SK-N-SH treated with all-trans-retinoic acid at 6 μM for 48 hours (cell line): Measurements from ENCODE around the gene MTERF2.
"Not testable (repeated sequence)": the region's sequence is repeated elsewhere in the genome, so short reads cannot be mapped to it uniquely, and the experiment has no call there.

Source experiments
- ATAC-seq: fragments of 200-7000 bp; cut with Tn5 transposase; 3 replicates; pipeline ENCODE4 v1.9.1; 2020; ENCODE audit warnings: mild to moderate bottlenecking, moderate library complexity
- ARNTL ChIP-seq: fragments of 450-650 bp; formaldehyde crosslinking; IDR thresholded peaks from 2 replicates; pipeline ENCODE4 v1.5.0; 2020; ENCODE audit warnings: low read depth, mild to moderate bottlenecking, moderate library complexity, borderline replicate concordance
- BACH2 ChIP-seq: fragments of 250-450 bp; sonication (Bioruptor Pico); IDR thresholded peaks from 2 replicates; pipeline ENCODE4 v1.9.0; 2021; ENCODE audit warnings: mild to moderate bottlenecking, borderline replicate concordance
- CREB5 ChIP-seq: fragments of 250-450 bp; sonication (Bioruptor Pico); IDR thresholded peaks from 2 replicates; pipeline ENCODE4 v1.5.1; 2020; ENCODE audit warnings: low read depth, mild to moderate bottlenecking, moderate library complexity
- CSDC2 ChIP-seq: fragments of 250-450 bp; sonication (Bioruptor Pico); IDR thresholded peaks from 2 replicates; pipeline ENCODE4 v1.5.0; 2020; ENCODE audit warnings: mild to moderate bottlenecking, moderate library complexity
- CSRNP3 ChIP-seq: fragments of 250-450 bp; sonication (Bioruptor Pico); IDR thresholded peaks from 2 replicates; pipeline ENCODE4 v1.5.1; 2021; ENCODE audit warnings: mild to moderate bottlenecking, moderate library complexity
- ESRRG ChIP-seq: fragments of 250-450 bp; sonication (Bioruptor Pico); IDR thresholded peaks from 2 replicates; pipeline ENCODE4 v1.6.1; 2021; ENCODE audit warnings: mild to moderate bottlenecking
- GLIS3 ChIP-seq: fragments of 250-450 bp; sonication (Bioruptor Pico); IDR thresholded peaks from 2 replicates; pipeline ENCODE4 v1.5.0; 2020; ENCODE audit warnings: mild to moderate bottlenecking, moderate library complexity
- ISL1 ChIP-seq: fragments of 250-450 bp; sonication (Bioruptor Pico); IDR thresholded peaks from 2 replicates; pipeline ENCODE4 v2.1.2; 2022; ENCODE audit warnings: mild to moderate bottlenecking, moderate library complexity
- OSR1 ChIP-seq: fragments of 250-450 bp; sonication (Bioruptor Pico); IDR thresholded peaks from 2 replicates; pipeline ENCODE4 v1.8.0; 2022; ENCODE audit warnings: moderate library complexity, mild to moderate bottlenecking, inconsistent platforms
- PATZ1 ChIP-seq: fragments of 250-450 bp; sonication (Bioruptor Pico); IDR thresholded peaks from 2 replicates; pipeline ENCODE4 v1.8.0; 2020; ENCODE audit warnings: mild to moderate bottlenecking, moderate library complexity, borderline replicate concordance
- PPARA ChIP-seq: fragments of 250-450 bp; sonication (Bioruptor Pico); IDR thresholded peaks from 2 replicates; pipeline ENCODE4 v1.5.0; 2020; ENCODE audit warnings: mild to moderate bottlenecking, borderline replicate concordance
- RARB ChIP-seq: fragments of 250-450 bp; sonication (Bioruptor Pico); IDR thresholded peaks from 2 replicates; pipeline ENCODE4 v1.8.0; 2021; ENCODE audit warnings: mild to moderate bottlenecking, moderate library complexity
- SNAI2 ChIP-seq: fragments of 250-450 bp; sonication (Bioruptor Pico); IDR thresholded peaks from 2 replicates; pipeline ENCODE4 v1.5.0; 2020; ENCODE audit warnings: mild to moderate bottlenecking, moderate library complexity
- TCF4 ChIP-seq: fragments of 250-450 bp; sonication (Bioruptor Pico); IDR thresholded peaks from 2 replicates; pipeline ENCODE4 v1.8.0; 2021; ENCODE audit warnings: mild to moderate bottlenecking, moderate library complexity, borderline replicate concordance
- TOX ChIP-seq: fragments of 250-450 bp; sonication (Bioruptor Pico); IDR thresholded peaks from 2 replicates; pipeline ENCODE4 v1.8.0; 2021; ENCODE audit warnings: mild to moderate bottlenecking, moderate library complexity, borderline replicate concordance
- TSHZ2 ChIP-seq: fragments of 250-450 bp; sonication (Bioruptor Pico); IDR thresholded peaks from 2 replicates; pipeline ENCODE4 v1.5.0; 2020; ENCODE audit warnings: mild to moderate bottlenecking, moderate library complexity
- ZC3H10 ChIP-seq: fragments of 250-450 bp; sonication (Bioruptor Pico); IDR thresholded peaks from 2 replicates; pipeline ENCODE4 v1.5.1; 2021; ENCODE audit warnings: mild to moderate bottlenecking, moderate library complexity
- ZFP3 ChIP-seq: fragments of 250-450 bp; sonication (Bioruptor Pico); IDR thresholded peaks from 2 replicates; pipeline ENCODE4 v1.5.0; 2020; ENCODE audit warnings: mild to moderate bottlenecking, moderate library complexity
- ZFP30 ChIP-seq: fragments of 450-650 bp; formaldehyde crosslinking; IDR thresholded peaks from 2 replicates; pipeline ENCODE4 v1.5.0; 2022; ENCODE audit warnings: mild to moderate bottlenecking, moderate library complexity
- ZNF565 ChIP-seq: fragments of 450-650 bp; formaldehyde crosslinking; conservative IDR thresholded peaks from 2 replicates; pipeline ENCODE4 v1.5.0; 2020; ENCODE audit warnings: low read depth, mild to moderate bottlenecking, moderate library complexity
- ZNF70 ChIP-seq: fragments of 450-650 bp; formaldehyde crosslinking; IDR thresholded peaks from 2 replicates; pipeline ENCODE4 v1.5.0; 2020; ENCODE audit warnings: mild to moderate bottlenecking, moderate library complexity
- ZNF8 ChIP-seq: fragments of 450-650 bp; formaldehyde crosslinking; IDR thresholded peaks from 2 replicates; pipeline ENCODE4 v1.5.0; 2020; ENCODE audit warnings: mild to moderate bottlenecking, moderate library complexity

The MTERF2 gene

GRCh38 chr12:107007411-107007810, 20.5 kb upstream of the MTERF2 start:
- no peak for ATAC-seq
- TF ChIP-seq TSHZ2 (CRISPR knock-in tag) (no peak), PATZ1 (CRISPR knock-in tag) (no peak), TOX (CRISPR knock-in tag) (no peak), ESRRG (CRISPR knock-in tag) (no peak), RARB (CRISPR knock-in tag) (no peak), ZNF565 (CRISPR knock-in tag) (no peak), GLIS3 (CRISPR knock-in tag) (no peak)

GRCh38 chr12:107002665-107003064, 15.7 kb upstream of the MTERF2 start:
- ATAC-seq = not testable (repeated sequence)

- no peak for ATAC-seq
- TF ChIP-seq ZNF70 (CRISPR knock-in tag) = no peak
- TF ChIP-seq CSDC2 (CRISPR knock-in tag) = no peak
- TF ChIP-seq OSR1 (CRISPR knock-in tag) = no peak
- TF ChIP-seq ZFP3 (CRISPR knock-in tag) = no peak
- no peak for TF ChIP-seq GLIS3 (CRISPR knock-in tag)
- no peak for TF ChIP-seq CSRNP3
- no peak for TF ChIP-seq PPARA (CRISPR knock-in tag)
- TF ChIP-seq BACH2 (CRISPR knock-in tag) = no peak
- TF ChIP-seq, all 23 proteins: peak for 0
Observed at GRCh38 chr12:106999446-106999845, 12.5 kb upstream of the MTERF2 start.

GRCh38 chr12:106997916-106998315, 11.0 kb upstream of the MTERF2 start:
- no peak for ATAC-seq
- TF ChIP-seq ZFP30 (no peak), ZNF8 (no peak)

GRCh38 chr12:106996102-106996501, 9.2 kb upstream of the MTERF2 start:
- ATAC-seq = not testable (repeated sequence)

- peak; percentile 88 for ATAC-seq
- no peak for TF ChIP-seq ARNTL
- no peak for TF ChIP-seq CREB5 (CRISPR knock-in tag)
- TF ChIP-seq CSDC2 (CRISPR knock-in tag) = no peak
- TF ChIP-seq SNAI2 (CRISPR knock-in tag) = no peak
- TF ChIP-seq TOX (CRISPR knock-in tag) = no peak
- TF ChIP-seq GLIS3 (CRISPR knock-in tag) = no peak
- TF ChIP-seq CSRNP3 = no peak
- no peak for TF ChIP-seq ZNF70 (CRISPR knock-in tag)
- no peak for TF ChIP-seq ISL1
- no peak for TF ChIP-seq ZFP3 (CRISPR knock-in tag)
- no peak for TF ChIP-seq ZNF8
- no peak for TF ChIP-seq TSHZ2 (CRISPR knock-in tag)
- TF ChIP-seq ZC3H10 (CRISPR knock-in tag) = no peak
- no peak for TF ChIP-seq TCF4 (CRISPR knock-in tag)
Observed at GRCh38 chr12:106994579-106995220, 7.8 kb upstream of the MTERF2 start.
